Fibroblast of skin of left biceps (primary cell): ENCODE results near the gene TUBAL3.
"Not testable (repeated sequence)": the region's sequence is repeated elsewhere in the genome, so short reads cannot be mapped to it uniquely, and the experiment has no call there.

ENCODE experiments used
- DNase-seq, 2 experiments: peaks; one replicate each; pipeline ENCODE4 v3.0.0-alpha.2; 2013; ENCODE audit warnings: low read depth in 2 of 2

TUBAL3 gene

GRCh38 chr10:5379202-5379601, 25.4 kb downstream of the TUBAL3 start:
- not testable (repeated sequence) for DNase-seq

DNA sequence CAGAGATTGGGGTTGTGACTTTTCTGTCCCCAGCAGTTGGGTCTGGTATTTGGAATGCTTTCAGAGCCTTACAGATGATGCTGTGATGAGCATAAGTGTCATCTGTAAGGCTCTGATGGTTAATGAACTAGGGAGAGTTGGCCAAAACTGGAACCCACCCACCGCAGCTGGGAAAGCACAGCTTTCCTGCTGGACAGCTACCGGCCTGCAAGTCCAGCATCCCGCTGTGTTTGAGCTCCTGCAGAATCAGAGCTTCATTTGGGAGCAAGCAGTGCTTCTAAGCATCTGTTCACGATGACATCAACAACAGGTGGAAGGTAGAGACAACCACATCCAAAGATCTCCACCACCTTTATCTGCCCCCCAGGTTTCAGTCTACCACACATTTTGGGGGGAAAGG, 28.2 kb downstream of the TUBAL3 start:
- DNase-seq, result no peak

GRCh38 chr10:5373891-5374611, 30.6 kb downstream of the TUBAL3 start:
- DNase-seq, result no peak

GRCh38 chr10:5373307-5373706, 31.3 kb downstream of the TUBAL3 start:
- DNase-seq, result no peak

DNA sequence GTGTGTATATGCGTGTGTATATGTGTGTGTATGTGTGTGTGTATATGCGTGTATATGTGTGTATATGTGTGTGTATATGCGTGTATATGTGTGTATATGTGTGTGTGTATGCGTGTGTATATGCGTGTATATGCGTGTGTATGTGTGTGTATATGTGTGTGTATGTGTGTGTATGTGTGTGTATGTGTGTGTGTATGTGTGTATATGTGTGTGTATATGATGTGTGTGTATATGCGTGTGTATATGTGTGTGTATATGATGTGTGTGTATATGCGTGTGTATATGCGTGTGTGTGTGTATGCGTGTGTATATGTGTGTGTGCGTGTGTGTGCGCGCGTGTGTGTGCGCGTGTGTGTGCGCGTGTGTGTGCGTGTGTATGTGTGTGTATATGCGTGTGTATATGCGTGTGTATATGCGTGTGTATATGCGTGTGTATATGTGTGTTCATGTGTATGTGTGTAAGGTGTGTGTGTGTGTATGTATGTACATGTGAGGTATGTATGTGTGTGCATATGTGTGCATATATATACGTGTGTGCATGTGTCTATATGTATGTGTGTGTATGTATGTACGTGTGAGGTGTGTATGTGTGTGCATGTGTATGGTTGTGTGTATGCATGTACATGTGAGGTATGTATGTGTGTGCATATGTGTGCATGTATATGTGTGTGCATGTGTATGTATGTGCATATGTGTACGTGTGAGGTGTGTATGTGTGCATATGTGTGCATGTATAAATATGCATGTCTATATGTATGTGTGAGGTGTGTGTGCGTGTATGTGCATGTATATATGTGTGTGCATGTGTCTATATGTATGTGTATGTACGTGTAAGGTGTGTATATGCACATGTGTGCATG, 33.9 kb downstream of the TUBAL3 start:
- DNase-seq, result no peak

DNA sequence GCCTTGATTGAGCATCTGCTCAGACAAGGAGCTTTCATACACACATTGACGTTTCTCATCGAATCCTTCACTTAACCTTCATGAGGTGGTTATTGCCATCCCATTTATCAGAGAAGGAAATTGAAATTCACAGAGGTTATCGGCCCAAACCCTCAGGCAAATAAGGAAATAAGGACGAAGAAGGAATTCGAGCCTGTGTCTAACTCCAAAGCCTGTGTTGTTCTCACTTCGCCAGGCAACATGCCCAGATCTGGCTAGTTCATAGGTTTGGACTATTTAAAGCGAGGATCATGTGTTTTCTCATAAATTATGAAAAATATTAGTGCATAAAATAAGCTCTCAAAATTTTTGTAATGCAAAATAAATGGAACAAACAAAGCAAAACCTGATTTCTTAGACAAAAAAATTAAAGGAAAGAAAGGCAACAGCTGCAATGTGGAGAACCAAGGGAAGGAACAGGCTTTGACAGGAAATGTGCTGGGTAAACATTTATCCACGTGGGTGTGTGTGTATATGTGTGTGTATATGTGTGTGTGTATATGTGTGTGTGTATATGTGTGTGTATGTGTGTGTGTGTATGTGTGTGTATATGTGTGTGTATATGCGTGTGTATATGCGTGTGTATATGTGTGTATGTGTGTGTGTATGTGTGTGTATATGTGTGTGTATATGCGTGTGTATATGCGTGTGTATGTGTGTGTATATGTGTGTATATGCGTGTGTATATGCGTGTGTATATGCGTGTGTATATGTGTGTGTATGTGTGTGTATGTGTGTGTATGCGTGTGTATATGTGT, 35.1 kb downstream of the TUBAL3 start:
- no peak for DNase-seq

DNA sequence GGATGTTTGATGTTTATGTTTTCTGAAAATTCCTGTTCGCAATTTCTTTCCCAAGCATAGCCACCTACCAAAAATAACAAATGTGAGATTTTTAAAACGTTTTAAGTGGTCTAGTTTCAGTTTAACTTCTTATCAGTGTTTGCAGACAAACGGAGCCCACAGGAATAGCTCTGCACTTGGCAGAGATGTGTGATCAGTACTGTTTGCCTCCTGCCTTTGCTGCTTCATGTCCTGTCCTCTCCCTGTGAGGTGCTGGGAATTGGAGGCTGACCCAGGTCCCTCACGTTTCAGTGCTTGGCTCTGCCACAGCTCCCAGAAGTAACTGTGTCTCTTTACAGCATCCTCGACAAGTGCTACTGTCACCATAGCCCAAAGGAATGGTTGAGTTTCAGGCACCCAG, 38.7 kb downstream of the TUBAL3 start:
- no peak for DNase-seq

GRCh38 chr10:5364890-5365338, 39.7 kb downstream of the TUBAL3 start, which contains the start of gene UCN3:
TSS of gene UCN3 (plus strand) at chr10:5364966. CDS start at chr10:5373721, 8,755 bp downstream.
- DNase-seq, result no peak

- DNase-seq, result no peak
Observed at GRCh38 chr10:5364374-5364773, 40.3 kb downstream of the TUBAL3 start.

- no peak for DNase-seq
Observed at GRCh38 chr10:5362873-5363272, 41.8 kb downstream of the TUBAL3 start.

- no peak for DNase-seq
Observed at GRCh38 chr10:5361966-5362365, 42.7 kb downstream of the TUBAL3 start.

DNA sequence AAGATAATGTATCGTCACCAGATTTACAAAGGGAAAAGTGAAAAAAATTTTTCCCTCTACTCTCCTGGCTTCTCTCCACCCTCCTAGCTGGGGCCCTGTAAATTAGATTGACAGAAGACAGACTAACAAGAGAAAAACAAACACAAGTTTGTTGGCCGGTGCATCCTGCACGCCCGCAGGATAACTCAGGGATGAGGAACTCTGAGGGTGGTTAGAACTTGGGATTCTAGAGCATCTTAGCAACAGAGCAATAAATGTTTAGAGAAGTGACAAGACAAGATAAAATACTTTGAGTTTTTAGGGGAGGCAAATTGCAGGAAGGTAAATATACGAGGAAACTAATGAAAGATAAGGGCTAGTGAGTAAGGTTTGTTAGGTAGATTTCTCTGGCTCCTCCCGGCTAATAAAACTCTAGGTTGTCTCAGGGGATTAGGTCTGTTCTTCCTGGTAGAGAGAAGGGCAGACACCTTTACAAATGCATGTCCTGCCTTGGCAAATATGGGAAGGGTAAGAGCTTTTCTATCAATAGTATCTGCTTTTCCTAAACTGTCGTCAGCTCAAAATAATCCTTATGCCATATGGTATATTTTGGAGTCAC, 44.2 kb downstream of the TUBAL3 start:
- DNase-seq, result no peak

GRCh38 chr10:5356302-5356763, 48.3 kb downstream of the TUBAL3 start:
- no peak for DNase-seq

- DNase-seq, result no peak
Observed at GRCh38 chr10:5355594-5356301, 48.9 kb downstream of the TUBAL3 start.

DNA sequence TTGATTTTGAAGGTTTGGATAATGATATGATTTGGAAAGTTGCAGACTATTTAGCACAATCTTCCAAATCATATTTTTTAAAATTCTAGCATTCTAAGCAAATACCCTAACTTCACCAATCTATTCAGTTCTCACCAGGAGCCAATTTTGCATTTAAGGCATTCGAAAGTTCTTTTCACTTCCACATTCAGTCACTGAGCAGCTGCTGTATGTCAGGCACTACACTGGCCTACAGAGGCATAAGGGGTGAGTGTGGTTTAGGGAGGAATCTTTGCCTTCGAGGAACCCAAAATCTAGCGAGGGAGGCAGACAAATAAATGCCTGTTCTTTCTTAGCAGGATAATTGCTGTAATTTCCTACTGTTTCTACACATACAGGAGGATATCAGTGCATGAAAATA, 50.6 kb downstream of the TUBAL3 start:
- no peak for DNase-seq

DNA sequence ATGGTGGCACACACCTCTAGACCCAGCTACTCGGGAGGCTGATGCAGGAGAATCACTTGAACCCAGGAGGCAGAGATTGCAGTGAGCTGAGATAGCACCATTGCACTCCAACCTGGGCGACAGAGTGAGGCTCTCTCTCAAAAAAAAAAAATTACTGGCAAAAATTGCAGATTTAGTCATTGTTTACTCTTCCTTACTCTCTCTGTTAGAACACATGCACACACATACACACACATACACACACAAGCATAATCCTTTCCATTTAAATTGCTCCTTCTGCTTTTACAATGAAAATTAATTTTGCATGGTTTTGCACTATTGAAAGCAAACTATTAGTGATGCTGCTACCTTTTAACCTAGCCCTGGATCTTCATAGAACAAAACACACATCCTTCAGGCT, 55.3 kb downstream of the TUBAL3 start:
- DNase-seq, result no peak

DNA sequence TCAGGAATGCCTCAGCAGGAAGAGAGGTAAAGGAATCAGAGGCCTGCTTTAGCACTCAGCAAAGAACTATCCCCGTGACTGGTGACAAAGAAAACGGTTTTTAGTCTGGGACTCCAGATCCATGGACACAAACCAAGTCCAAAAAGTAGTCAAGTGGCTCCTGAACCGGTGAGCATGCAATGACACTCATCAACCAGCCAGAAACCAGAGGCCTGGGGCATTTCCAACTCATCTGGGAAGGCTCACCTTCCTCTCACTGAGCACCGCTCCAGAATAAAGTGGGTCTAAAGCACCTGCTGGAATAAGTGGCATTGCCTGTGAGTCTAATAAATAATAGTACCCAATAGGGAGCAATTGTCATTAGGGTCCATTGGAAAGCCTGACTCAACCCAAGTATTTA, 57.7 kb downstream of the TUBAL3 start:
- no peak for DNase-seq

DNA sequence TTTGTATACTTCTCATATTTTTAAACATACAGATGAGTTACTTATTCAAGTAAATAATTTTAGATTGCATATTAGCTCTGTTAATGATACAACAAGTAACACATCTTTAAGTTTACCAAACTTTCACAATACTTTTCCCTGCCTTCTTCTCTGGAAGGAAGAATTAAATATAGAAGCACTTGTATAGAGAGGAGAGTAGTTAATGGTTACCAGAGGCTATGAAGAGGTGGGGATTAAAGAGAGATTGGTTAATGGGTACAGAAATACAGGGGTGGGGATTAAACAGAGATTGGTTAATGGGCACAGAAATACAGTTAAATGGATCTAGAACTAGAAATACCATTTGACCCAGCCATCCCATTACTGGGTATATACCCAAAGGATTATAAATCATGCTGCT, 59.9 kb downstream of the TUBAL3 start:
- no peak for DNase-seq

DNA sequence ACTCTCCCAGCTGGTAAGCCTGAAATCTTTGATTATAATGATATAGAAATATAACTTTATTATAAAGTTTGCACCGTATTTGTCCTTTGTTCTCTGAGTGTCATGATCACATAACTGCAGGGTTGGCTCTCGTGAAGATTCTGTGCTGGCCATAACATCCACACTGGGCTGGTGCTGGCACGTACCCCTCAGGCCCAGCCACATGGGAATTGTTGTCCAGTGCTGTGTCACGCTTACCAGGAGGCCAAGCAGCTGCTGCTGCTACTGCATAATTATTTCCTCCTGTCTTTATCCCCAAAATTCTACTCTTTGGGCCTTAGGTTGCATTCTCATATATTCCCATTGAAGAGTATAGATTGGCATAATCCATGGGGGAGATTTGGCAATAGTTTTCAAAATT, 60.6 kb downstream of the TUBAL3 start:
- no peak for DNase-seq

- no peak for DNase-seq
Observed at GRCh38 chr10:5343561-5343960, 61.1 kb downstream of the TUBAL3 start.
